CD8-positive, alpha-beta memory T cell (primary cell): ENCODE results near the gene WBP11. TPM values are rescaled to one million over a fixed set of nuclear protein-coding genes. Genes with fewer than 3 reads are reported as not detected.

Experiments
- CTCF ChIA-PET: fragments of 350-600 bp; sonication (Branson Sonifier 250); formaldehyde crosslinking; loops from one replicate; lab custom pipeline; 2021; ENCODE audit warnings: antibody characterized with exemption; lab: Charles Lee
- POLR2A ChIA-PET: fragments of 350-600 bp; sonication (Branson Sonifier 250); formaldehyde crosslinking; loops from one replicate; lab custom pipeline; 2021; ENCODE audit warnings: antibody characterized with exemption; lab: Charles Lee
- DNase-seq, 5 donors: peaks; one replicate each; pipeline versions ENCODE4 v3.0.0 to v3.0.0-alpha.2; 2020 to 2022; ENCODE audit warnings: mixed read lengths in 1 of 5
- H3K27ac ChIP-seq: one replicate; pipeline ENCODE4 v1.7.0; 2013; ENCODE audit warnings: low read depth, mild to moderate bottlenecking, low read length, moderate library complexity
- H3K27me3 ChIP-seq: 2 replicates; pipeline ENCODE4 v1.7.0; 2013; ENCODE audit warnings: low read length, mild to moderate bottlenecking; ENCODE audit not compliant: insufficient read depth, poor library complexity, severe bottlenecking
- H3K36me3 ChIP-seq: 2 replicates; pipeline ENCODE4 v1.7.0; 2013; ENCODE audit warnings: mild to moderate bottlenecking, low read length, moderate library complexity; ENCODE audit not compliant: insufficient read depth
- H3K4me1 ChIP-seq: 2 replicates; pipeline ENCODE4 v1.7.0; 2013; ENCODE audit warnings: mild to moderate bottlenecking, low read length, moderate library complexity; ENCODE audit not compliant: insufficient read depth
- H3K4me3 ChIP-seq: 2 replicates; pipeline ENCODE4 v1.7.0; 2013; ENCODE audit warnings: mild to moderate bottlenecking, low read length
- H3K9me3 ChIP-seq: 2 replicates; pipeline ENCODE4 v1.7.0; 2013; ENCODE audit warnings: mild to moderate bottlenecking, low read length
- H3K27ac Mint-ChIP-seq, 8 donors: one replicate each; pipeline ENCODE4 v1.8.0; 2020 to 2021; ENCODE audit warnings: mixed read lengths in 8 of 8, mild to moderate bottlenecking in 6 of 8, inconsistent platforms in 3 of 8, moderate library complexity in 3 of 8
- H3K27me3 Mint-ChIP-seq, 2 donors: one replicate each; pipeline ENCODE4 v1.8.0; 2020 to 2021; ENCODE audit warnings: mixed read lengths in 2 of 2, mild to moderate bottlenecking in 1 of 2, moderate library complexity in 1 of 2
- H3K36me3 Mint-ChIP-seq, 3 donors: one replicate each; pipeline ENCODE4 v1.8.0; 2020 to 2021; ENCODE audit warnings: mixed read lengths in 3 of 3, inconsistent platforms in 1 of 3, mild to moderate bottlenecking in 1 of 3
- H3K4me1 Mint-ChIP-seq, 3 donors: one replicate each; pipeline ENCODE4 v1.8.0; 2020 to 2021; ENCODE audit warnings: mixed read lengths in 3 of 3, inconsistent platforms in 1 of 3, mild to moderate bottlenecking in 1 of 3
- H3K4me3 Mint-ChIP-seq, 7 donors: one replicate each; pipeline ENCODE4 v1.8.0; 2020 to 2021; ENCODE audit warnings: mixed read lengths in 7 of 7, mild to moderate bottlenecking in 6 of 7, moderate library complexity in 4 of 7, inconsistent platforms in 2 of 7
- H3K9me3 Mint-ChIP-seq, 5 donors: one replicate each; pipeline ENCODE4 v1.8.0; 2020 to 2022; ENCODE audit warnings: mixed read lengths in 5 of 5, mild to moderate bottlenecking in 3 of 5, moderate library complexity in 2 of 5, inconsistent platforms in 1 of 5
- polyA plus RNA-seq: library from polyadenylated mRNA; unstranded; fragments of 300-500 nt; fragmentation: Illumina TruSeq; gene quantifications from one replicate; pipeline ENCODE4 v1.2.3, GENCODE V29; 2021
- total RNA-seq, 2 experiments: library from RNA; stranded (reverse); gene quantifications; one replicate each; pipeline ENCODE4 v1.2.3, GENCODE V29; 2021

WBP11 gene
- total and polyA plus RNA-seq, 3 experiments from 2014 or later = 70.2 to 156 (median 149) TPM

DNA sequence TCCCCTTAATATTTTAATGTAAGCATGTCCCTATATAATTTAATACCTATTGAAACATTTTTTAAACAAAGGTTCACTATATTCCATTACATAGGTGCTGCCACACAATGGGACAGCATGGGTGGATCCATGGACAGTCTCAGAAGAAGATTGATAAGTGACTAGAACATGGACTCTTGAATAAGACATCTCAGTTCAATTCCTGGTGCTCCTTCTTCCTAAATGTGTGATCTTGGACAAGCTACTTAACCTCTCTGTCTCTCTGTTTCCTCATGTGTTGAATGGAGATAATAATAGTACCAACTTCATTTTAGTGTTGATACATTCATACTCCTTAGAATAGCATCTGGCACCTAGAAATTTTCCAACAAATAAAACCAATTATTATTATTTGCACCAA, 41.1 kb upstream of the WBP11 start:
- H3K27me3 Mint-ChIP-seq = peaks cover 4 to 23% of the 10 kb centered on the region in 2 donors
- no peak overlapping the region for H3K27ac ChIP-seq
- H3K4me1 Mint-ChIP-seq = peaks cover 0 to 4% (median 3%) of the 10 kb centered on the region in 3 donors
- H3K9me3 ChIP-seq = no peaks in the 10 kb centered on the region
- H3K4me3 Mint-ChIP-seq = no peak overlapping the region
- no peaks in the 10 kb centered on the region for H3K9me3 Mint-ChIP-seq
- no peaks in the 10 kb centered on the region for H3K36me3 ChIP-seq
- no peak overlapping the region for H3K4me3 ChIP-seq
- DNase-seq = no peak
- H3K27ac Mint-ChIP-seq = no peak overlapping the region
- no peaks in the 10 kb centered on the region for H3K4me1 ChIP-seq
- peaks cover 0 to 2% (median 0%) of the 10 kb centered on the region in 3 donors for H3K36me3 Mint-ChIP-seq
- H3K27me3 ChIP-seq = no peaks in the 10 kb centered on the region
- ChIA-PET CTCF (interaction anchor here (0.7 to 1.8 kb wide), 3 partner anchors 38 to 151 kb away, joined by 3 to 7 read pairs (median 3); no protein-coding TSS in a partner anchor), POLR2A (no interaction called here)

DNA sequence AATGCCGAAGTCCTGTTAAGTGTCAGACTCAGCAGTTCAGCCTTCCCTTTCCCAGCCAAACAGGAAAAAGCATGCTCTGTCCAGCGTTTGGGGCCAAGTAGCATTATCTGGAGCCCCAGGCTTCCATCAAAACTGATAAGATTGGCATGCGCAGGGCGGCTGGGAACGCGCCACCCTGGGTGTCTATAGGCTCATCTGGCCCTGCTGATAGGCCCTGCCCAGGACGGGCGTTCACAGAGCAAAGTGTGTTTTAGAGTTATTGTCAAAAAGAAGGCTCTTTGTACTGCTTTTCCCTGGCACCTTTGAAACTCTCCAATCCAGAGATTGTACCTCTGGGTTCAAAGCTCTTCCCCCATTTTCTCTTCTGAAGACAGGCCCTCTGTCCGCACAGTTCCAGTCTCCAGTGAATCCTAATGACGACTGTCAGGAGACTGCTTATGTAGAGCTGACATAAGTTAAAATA, 40.2 kb upstream of the WBP11 start, which contains the start of gene ART4:
Gene ART4 (minus strand): TSS at position 102 of the 463 bp plus-strand sequence. CDS start 413 bp downstream, outside the sequence.
- H3K27me3 Mint-ChIP-seq = peaks cover 9 to 32% of the 10 kb centered on the region in 2 donors
- H3K27ac Mint-ChIP-seq = no peak within 1 kb of the TSS
- H3K9me3 Mint-ChIP-seq = no peaks in the 10 kb centered on the region
- ChIA-PET CTCF (interaction anchor here (1.3 to 1.8 kb wide), 3 partner anchors 120 to 152 kb away, joined by 3 to 7 read pairs (median 3); no protein-coding TSS in a partner anchor), POLR2A (no interaction called here)
- peaks cover 0 to 4% (median 3%) of the 10 kb centered on the region in 3 donors for H3K4me1 Mint-ChIP-seq
- Histone ChIP-seq H3K9me3 (no peaks in the 10 kb centered on the region), H3K4me3 (no peak within 1 kb of the TSS), H3K27me3 (no peaks in the 10 kb centered on the region), H3K36me3 (no peaks in the 10 kb centered on the region), H3K4me1 (no peaks in the 10 kb centered on the region), H3K27ac (no peak within 1 kb of the TSS)
- H3K4me3 Mint-ChIP-seq = no peak within 1 kb of the TSS
- peaks cover 0 to 7% (median 0%) of the 10 kb centered on the region in 3 donors for H3K36me3 Mint-ChIP-seq
- no peak for DNase-seq

DNA sequence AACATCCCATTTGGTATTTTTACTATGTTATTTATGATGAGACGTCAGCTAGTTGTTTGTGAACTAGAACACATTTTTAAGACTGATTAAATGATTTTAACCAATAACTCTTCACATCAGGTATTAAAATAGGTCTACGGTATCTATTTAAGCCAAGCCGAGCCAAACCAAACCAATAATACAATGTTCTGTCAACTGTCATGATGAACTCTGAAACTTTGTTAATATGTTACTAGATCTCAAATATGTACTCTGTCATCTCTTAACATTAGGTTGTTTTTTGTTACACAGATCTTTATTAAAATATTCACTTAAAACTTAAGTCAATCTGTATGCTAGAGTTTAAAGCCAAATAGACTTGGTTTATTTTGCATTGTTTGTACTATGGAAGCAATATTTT, 39.0 kb upstream of the WBP11 start:
- no peaks in the 10 kb centered on the region for H3K27me3 ChIP-seq
- no peak overlapping the region for H3K27ac Mint-ChIP-seq
- ChIA-PET CTCF (no interaction called here), POLR2A (no interaction called here)
- H3K4me1 Mint-ChIP-seq = peaks cover 0 to 4% (median 3%) of the 10 kb centered on the region in 3 donors
- no peaks in the 10 kb centered on the region for H3K36me3 ChIP-seq
- H3K4me3 Mint-ChIP-seq = no peak overlapping the region
- H3K4me1 ChIP-seq = no peaks in the 10 kb centered on the region
- H3K4me3 ChIP-seq = no peak overlapping the region
- no peaks in the 10 kb centered on the region for H3K9me3 Mint-ChIP-seq
- no peaks in the 10 kb centered on the region for H3K9me3 ChIP-seq
- DNase-seq = no peak
- no peak overlapping the region for H3K27ac ChIP-seq
- H3K27me3 Mint-ChIP-seq = peaks cover 8 to 42% of the 10 kb centered on the region in 2 donors
- H3K36me3 Mint-ChIP-seq = peaks cover 0 to 7% (median 0%) of the 10 kb centered on the region in 3 donors

DNA sequence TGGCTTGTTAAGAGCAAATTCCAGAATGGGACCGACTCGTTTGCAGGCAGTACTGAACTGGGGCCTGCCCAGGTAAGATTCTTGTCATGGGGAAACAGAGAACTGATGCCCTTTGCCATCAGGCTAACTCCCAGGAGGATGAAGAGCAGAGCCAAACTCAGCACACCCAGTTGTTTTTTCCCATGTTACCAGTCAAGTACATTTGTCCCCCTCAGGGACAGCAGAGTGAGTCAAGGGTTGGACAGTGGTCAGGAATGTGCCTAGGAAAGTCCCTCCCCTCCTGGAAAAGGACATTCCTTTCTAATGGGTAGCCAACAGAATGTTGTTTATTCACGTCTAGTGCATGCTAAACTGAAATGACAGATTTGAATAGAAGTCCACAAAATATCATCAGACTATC, 38.5 kb upstream of the WBP11 start:
- peaks cover 0 to 4% (median 3%) of the 10 kb centered on the region in 3 donors for H3K4me1 Mint-ChIP-seq
- no peaks in the 10 kb centered on the region for H3K9me3 Mint-ChIP-seq
- DNase-seq = no peak
- ChIA-PET CTCF (no interaction called here), POLR2A (no interaction called here)
- H3K4me3 Mint-ChIP-seq = no peak overlapping the region
- H3K27ac Mint-ChIP-seq = no peak overlapping the region
- Histone ChIP-seq H3K27ac (no peak overlapping the region), H3K4me1 (no peaks in the 10 kb centered on the region), H3K4me3 (no peak overlapping the region), H3K27me3 (no peaks in the 10 kb centered on the region), H3K36me3 (no peaks in the 10 kb centered on the region), H3K9me3 (no peaks in the 10 kb centered on the region)
- peaks cover 0 to 7% (median 0%) of the 10 kb centered on the region in 3 donors for H3K36me3 Mint-ChIP-seq
- peaks cover 8 to 47% of the 10 kb centered on the region in 2 donors for H3K27me3 Mint-ChIP-seq

DNA sequence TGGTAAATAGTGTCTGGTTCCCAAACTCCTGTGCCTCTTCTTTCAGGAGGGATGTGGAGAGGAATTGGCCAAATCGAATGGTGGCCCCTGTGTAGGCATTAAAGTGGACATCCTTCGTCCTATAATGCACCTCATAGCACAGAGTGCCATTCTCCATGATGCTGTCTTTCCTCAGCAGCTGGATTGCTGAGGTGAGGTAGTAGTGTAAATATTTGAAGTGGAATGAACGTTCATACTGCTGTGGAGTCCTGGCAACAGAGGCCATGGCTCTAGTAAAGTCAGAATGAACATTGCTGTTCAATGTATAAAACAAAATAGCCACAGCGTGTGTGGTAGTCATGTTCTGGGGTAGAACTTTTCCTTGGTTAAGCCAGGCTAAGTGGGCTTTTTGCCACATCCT, 37.3 kb upstream of the WBP11 start:
- POLR2A ChIA-PET = no interaction called here
- DNase-seq = no peak
- H3K9me3 ChIP-seq = no peaks in the 10 kb centered on the region
- peaks cover 0 to 4% (median 2%) of the 10 kb centered on the region in 3 donors for H3K4me1 Mint-ChIP-seq
- H3K36me3 Mint-ChIP-seq = peaks cover 0 to 7% (median 0%) of the 10 kb centered on the region in 3 donors
- CTCF ChIA-PET = interaction anchor here (1.0 to 1.5 kb wide), 2 partner anchors 116 to 155 kb away, joined by 4 read pairs; no protein-coding TSS in a partner anchor
- H3K27me3 Mint-ChIP-seq = peaks cover 8 to 56% of the 10 kb centered on the region in 2 donors
- H3K4me3 Mint-ChIP-seq = no peak overlapping the region
- H3K27me3 ChIP-seq = no peaks in the 10 kb centered on the region
- H3K4me1 ChIP-seq = no peaks in the 10 kb centered on the region
- no peak overlapping the region for H3K27ac ChIP-seq
- no peak overlapping the region for H3K27ac Mint-ChIP-seq
- H3K9me3 Mint-ChIP-seq = no peaks in the 10 kb centered on the region
- H3K4me3 ChIP-seq = no peak overlapping the region
- H3K36me3 ChIP-seq = no peaks in the 10 kb centered on the region

DNA sequence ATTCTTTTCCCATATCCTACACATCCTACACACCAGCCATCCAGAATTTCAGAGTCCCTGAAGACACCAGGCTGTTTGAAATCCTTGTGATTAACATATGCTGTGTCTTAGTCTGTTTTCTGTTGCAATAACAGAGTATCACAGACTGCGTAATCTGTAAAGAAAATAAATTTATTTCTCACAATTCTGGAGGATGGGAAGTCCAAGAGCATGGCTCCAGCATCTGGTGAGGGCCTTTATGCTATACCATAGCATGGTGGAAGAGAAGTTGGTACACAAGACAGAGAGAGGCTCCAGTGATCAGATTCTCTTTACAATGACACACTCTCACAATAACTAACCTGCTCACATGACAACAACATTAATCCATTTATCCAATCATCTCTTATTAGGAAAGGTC, 36.0 kb upstream of the WBP11 start:
- ChIA-PET POLR2A (no interaction called here), CTCF (interaction anchor here (1.1 kb wide), 1 partner anchor 382 kb away, joined by 3 read pairs; the partner anchor contains the start of gene RERG)
- H3K9me3 ChIP-seq = no peaks in the 10 kb centered on the region
- no peak overlapping the region for H3K27ac ChIP-seq
- peaks cover 6 to 64% of the 10 kb centered on the region in 2 donors for H3K27me3 Mint-ChIP-seq
- no peaks in the 10 kb centered on the region for H3K4me1 Mint-ChIP-seq
- peaks cover 0 to 7% (median 0%) of the 10 kb centered on the region in 3 donors for H3K36me3 Mint-ChIP-seq
- peak overlapping the region in 1 of 8 donors; percentile 70 for H3K27ac Mint-ChIP-seq
- H3K4me3 Mint-ChIP-seq = no peak overlapping the region
- DNase-seq = no peak
- H3K27me3 ChIP-seq = no peaks in the 10 kb centered on the region
- H3K4me3 ChIP-seq = no peak overlapping the region
- no peaks in the 10 kb centered on the region for H3K36me3 ChIP-seq
- H3K9me3 Mint-ChIP-seq = no peaks in the 10 kb centered on the region
- no peaks in the 10 kb centered on the region for H3K4me1 ChIP-seq

DNA sequence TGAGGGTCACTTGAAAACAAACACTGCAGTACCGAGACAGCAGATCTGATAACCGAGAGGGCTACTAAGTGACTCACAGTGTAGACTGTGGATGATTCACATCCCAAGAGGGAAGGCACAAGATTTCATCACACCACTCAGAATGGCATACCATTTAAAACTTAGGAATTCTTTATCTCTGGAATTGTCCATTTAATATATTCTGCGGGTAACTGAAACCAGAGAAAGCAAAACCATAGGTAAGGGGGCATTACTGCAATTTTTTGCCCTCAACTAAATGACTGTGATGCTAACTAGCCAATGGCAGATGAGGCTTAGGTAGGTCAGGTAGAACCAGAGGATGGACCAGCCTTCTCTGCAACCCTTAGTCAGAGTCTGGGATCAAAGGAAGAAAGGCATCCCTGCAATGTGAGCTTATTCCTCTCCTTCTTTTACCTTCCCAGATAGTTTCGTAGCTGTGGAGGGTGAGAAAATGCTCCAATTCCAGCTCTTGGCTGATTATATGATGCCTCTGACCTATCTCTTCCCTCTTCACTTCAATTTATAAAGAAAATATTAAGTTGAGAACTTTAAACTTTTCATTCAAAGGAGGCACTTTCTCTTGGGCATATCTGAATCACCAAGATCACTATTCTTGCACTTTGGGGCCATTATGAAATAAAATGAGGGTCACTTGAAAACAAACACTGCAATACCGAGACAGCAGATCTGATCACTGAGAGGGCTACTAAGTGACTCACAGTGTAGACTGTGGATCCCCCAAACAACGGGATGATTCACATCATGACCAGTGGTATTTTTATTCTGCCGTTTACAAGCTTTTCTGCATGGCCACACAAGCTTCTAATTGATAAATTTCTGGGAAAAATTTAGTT, 33.3 kb upstream of the WBP11 start:
- Mint-ChIP-seq H3K36me3 (peaks cover 0 to 7% (median 0%) of the 10 kb centered on the region in 3 donors), H3K27me3 (peaks cover 6 to 74% of the 10 kb centered on the region in 2 donors), H3K27ac (no peak overlapping the region), H3K4me3 (no peak overlapping the region), H3K9me3 (no peaks in the 10 kb centered on the region), H3K4me1 (no peaks in the 10 kb centered on the region)
- no peaks in the 10 kb centered on the region for H3K4me1 ChIP-seq
- H3K27ac ChIP-seq = no peak overlapping the region
- CTCF ChIA-PET = interaction anchor here (1.4 kb wide), 2 partner anchors 100 to 159 kb away, joined by 3 to 4 read pairs; no protein-coding TSS in a partner anchor
- H3K36me3 ChIP-seq = no peaks in the 10 kb centered on the region
- H3K27me3 ChIP-seq = no peaks in the 10 kb centered on the region
- no peaks in the 10 kb centered on the region for H3K9me3 ChIP-seq
- H3K4me3 ChIP-seq = no peak overlapping the region
- POLR2A ChIA-PET = no interaction called here
- no peak for DNase-seq

DNA sequence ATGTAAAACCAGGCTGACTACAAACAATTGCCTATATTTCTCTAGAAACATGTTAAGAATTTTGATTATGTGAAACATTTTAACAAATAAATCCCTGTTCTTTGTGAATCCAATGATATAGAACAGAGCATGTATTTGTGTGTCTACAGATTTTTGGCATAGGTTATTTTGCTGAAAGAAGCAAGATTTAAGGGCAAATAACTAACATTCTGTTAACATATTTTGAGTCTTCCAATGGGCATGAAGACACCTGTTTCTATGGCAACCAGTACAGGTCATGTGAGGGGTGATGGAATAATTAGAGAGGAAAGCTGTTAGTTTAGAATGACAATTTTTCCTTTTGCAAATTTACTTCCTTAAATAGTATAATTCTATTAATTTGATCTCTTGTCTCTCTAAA, 31.2 kb upstream of the WBP11 start:
- Histone ChIP-seq H3K27ac (no peak overlapping the region), H3K36me3 (no peaks in the 10 kb centered on the region), H3K27me3 (no peaks in the 10 kb centered on the region), H3K4me1 (no peaks in the 10 kb centered on the region), H3K4me3 (no peak overlapping the region), H3K9me3 (no peaks in the 10 kb centered on the region)
- Mint-ChIP-seq H3K27ac (no peak overlapping the region), H3K27me3 (peaks cover 9 to 65% of the 10 kb centered on the region in 2 donors), H3K36me3 (peaks cover 0 to 6% (median 0%) of the 10 kb centered on the region in 3 donors), H3K9me3 (no peaks in the 10 kb centered on the region), H3K4me3 (no peak overlapping the region), H3K4me1 (no peaks in the 10 kb centered on the region)
- DNase-seq = no peak
- ChIA-PET CTCF (no interaction called here), POLR2A (no interaction called here)
